ENCODE measurements around the gene EIF4G3.
A peak's percentile ranks its signal among the peaks of the same experiment; 100 is the strongest.
"Not testable (repeated sequence)": the region's sequence is repeated elsewhere in the genome, so short reads cannot be mapped to it uniquely, and the experiment has no call there.

EIF4G3 gene

GRCh38 chr1:21200767-21201166, 24.1 kb upstream of the EIF4G3 start:
- Histone ChIP-seq H3K9me3 (ENCODE audit: low read length) (no peaks in the 10 kb centered on the region), H3K4me3 (ENCODE audit: low read length) (no peak overlapping the region), H2AFZ (ENCODE audit: low read depth, low read length) (no peak overlapping the region), H3K36me3 (ENCODE audit: insufficient read depth, low read length) (no peaks in the 10 kb centered on the region), H3K27me3 (ENCODE audit: insufficient read depth, low read length) (no peaks in the 10 kb centered on the region), H3K4me1 (ENCODE audit: insufficient read depth, low read length) (peaks cover 5% of the 10 kb centered on the region)

GRCh38 chr1:21198929-21199328, 22.2 kb upstream of the EIF4G3 start:
- Histone ChIP-seq H3K36me3 (ENCODE audit: insufficient read depth, low read length) (no peaks in the 10 kb centered on the region), H3K9me3 (ENCODE audit: low read length) (no peaks in the 10 kb centered on the region), H3K4me3 (ENCODE audit: low read length) (no peak overlapping the region), H3K27me3 (ENCODE audit: insufficient read depth, low read length) (no peaks in the 10 kb centered on the region), H3K4me1 (ENCODE audit: insufficient read depth, low read length) (peaks cover 10% of the 10 kb centered on the region), H2AFZ (ENCODE audit: low read depth, low read length) (no peak overlapping the region)

GRCh38 chr1:21192871-21193270, 16.2 kb upstream of the EIF4G3 start:
- no peaks in the 10 kb centered on the region for H3K36me3 ChIP-seq (ENCODE audit: insufficient read depth, low read length)
- H3K9me3 ChIP-seq (ENCODE audit: low read length): no peaks in the 10 kb centered on the region
- H2AFZ ChIP-seq (ENCODE audit: low read depth, low read length): no peak overlapping the region
- H3K4me1 ChIP-seq (ENCODE audit: insufficient read depth, low read length): peaks cover 20% of the 10 kb centered on the region
- H3K4me3 ChIP-seq (ENCODE audit: low read length): no peak overlapping the region
- H3K27me3 ChIP-seq (ENCODE audit: insufficient read depth, low read length): no peaks in the 10 kb centered on the region

- Histone ChIP-seq H3K27me3 (ENCODE audit: insufficient read depth, low read length) (no peaks in the 10 kb centered on the region), H3K36me3 (ENCODE audit: insufficient read depth, low read length) (no peaks in the 10 kb centered on the region), H3K4me1 (ENCODE audit: insufficient read depth, low read length) (peaks cover 20% of the 10 kb centered on the region), H2AFZ (ENCODE audit: low read depth, low read length) (no peak overlapping the region), H3K4me3 (ENCODE audit: low read length) (no peak overlapping the region), H3K9me3 (ENCODE audit: low read length) (no peaks in the 10 kb centered on the region)
These were observed 15.6 kb upstream of the EIF4G3 start for GRCh38 chr1:21192284-21192683.

GRCh38 chr1:21190771-21191170, 14.1 kb upstream of the EIF4G3 start:
- peaks cover 20% of the 10 kb centered on the region for H3K4me1 ChIP-seq (ENCODE audit: insufficient read depth, low read length)
- H3K27me3 ChIP-seq (ENCODE audit: insufficient read depth, low read length); H3K9me3 ChIP-seq (ENCODE audit: low read length); H3K36me3 ChIP-seq (ENCODE audit: insufficient read depth, low read length); H2AFZ ChIP-seq (ENCODE audit: low read depth, low read length); H3K4me3 ChIP-seq (ENCODE audit: low read length): not testable (repeated sequence)

GRCh38 chr1:21189906-21190500, 13.3 kb upstream of the EIF4G3 start:
- no peak overlapping the region for H3K4me3 ChIP-seq (ENCODE audit: low read length)
- no peak overlapping the region for H2AFZ ChIP-seq (ENCODE audit: low read depth, low read length)
- H3K9me3 ChIP-seq (ENCODE audit: low read length): no peaks in the 10 kb centered on the region
- no peaks in the 10 kb centered on the region for H3K36me3 ChIP-seq (ENCODE audit: insufficient read depth, low read length)
- no peaks in the 10 kb centered on the region for H3K27me3 ChIP-seq (ENCODE audit: insufficient read depth, low read length)
- H3K4me1 ChIP-seq (ENCODE audit: insufficient read depth, low read length): peaks cover 20% of the 10 kb centered on the region

GRCh38 chr1:21189421-21189820, 12.7 kb upstream of the EIF4G3 start:
- Histone ChIP-seq H3K9me3 (ENCODE audit: low read length) (no peaks in the 10 kb centered on the region), H3K27me3 (ENCODE audit: insufficient read depth, low read length) (no peaks in the 10 kb centered on the region), H3K4me1 (ENCODE audit: insufficient read depth, low read length) (peaks cover 15% of the 10 kb centered on the region), H2AFZ (ENCODE audit: low read depth, low read length) (no peak overlapping the region), H3K36me3 (ENCODE audit: insufficient read depth, low read length) (no peaks in the 10 kb centered on the region), H3K4me3 (ENCODE audit: low read length) (no peak overlapping the region)

GRCh38 chr1:21188235-21188634, 11.5 kb upstream of the EIF4G3 start:
- Histone ChIP-seq H3K4me1 (ENCODE audit: insufficient read depth, low read length) (peaks cover 13% of the 10 kb centered on the region), H3K4me3 (ENCODE audit: low read length) (no peak overlapping the region), H2AFZ (ENCODE audit: low read depth, low read length) (no peak overlapping the region), H3K9me3 (ENCODE audit: low read length) (no peaks in the 10 kb centered on the region), H3K36me3 (ENCODE audit: insufficient read depth, low read length) (no peaks in the 10 kb centered on the region), H3K27me3 (ENCODE audit: insufficient read depth, low read length) (no peaks in the 10 kb centered on the region)

- Histone ChIP-seq H3K4me3 (ENCODE audit: low read length) (no peak overlapping the region), H3K4me1 (ENCODE audit: insufficient read depth, low read length) (no peaks in the 10 kb centered on the region), H2AFZ (ENCODE audit: low read depth, low read length) (no peak overlapping the region), H3K36me3 (ENCODE audit: insufficient read depth, low read length) (no peaks in the 10 kb centered on the region), H3K27me3 (ENCODE audit: insufficient read depth, low read length) (no peaks in the 10 kb centered on the region), H3K9me3 (ENCODE audit: low read length) (no peaks in the 10 kb centered on the region)
These were observed 8.6 kb upstream of the EIF4G3 start for GRCh38 chr1:21185221-21185731.

- H3K36me3 ChIP-seq (ENCODE audit: insufficient read depth, low read length): no peaks in the 10 kb centered on the region
These were observed 7.6 kb upstream of the EIF4G3 start for GRCh38 chr1:21184276-21184675.

GRCh38 chr1:21182181-21182731, 5.6 kb upstream of the EIF4G3 start:
- Histone ChIP-seq H3K9me3 (ENCODE audit: low read length) (no peaks in the 10 kb centered on the region), H3K4me1 (ENCODE audit: insufficient read depth, low read length) (peaks cover under 1% of the 10 kb centered on the region), H3K4me3 (ENCODE audit: low read length) (no peak overlapping the region), H2AFZ (ENCODE audit: low read depth, low read length) (no peak overlapping the region), H3K36me3 (ENCODE audit: insufficient read depth, low read length) (no peaks in the 10 kb centered on the region), H3K27me3 (ENCODE audit: insufficient read depth, low read length) (no peaks in the 10 kb centered on the region)

More at GRCh38 chr1:21184276-21184675, 7.6 kb upstream of the EIF4G3 start:
- Histone ChIP-seq H3K4me3 (ENCODE audit: low read length) (no peak overlapping the region), H2AFZ (ENCODE audit: low read depth, low read length) (no peak overlapping the region), H3K9me3 (ENCODE audit: low read length) (no peaks in the 10 kb centered on the region), H3K4me1 (ENCODE audit: insufficient read depth, low read length) (no peaks in the 10 kb centered on the region), H3K27me3 (ENCODE audit: insufficient read depth, low read length) (no peaks in the 10 kb centered on the region)

- not testable (repeated sequence) for H3K4me3 ChIP-seq (ENCODE audit: low read length); H2AFZ ChIP-seq (ENCODE audit: low read depth, low read length); H3K36me3 ChIP-seq (ENCODE audit: insufficient read depth, low read length); H3K9me3 ChIP-seq (ENCODE audit: low read length); H3K27me3 ChIP-seq (ENCODE audit: insufficient read depth, low read length)
- peaks cover 19% of the 10 kb centered on the region for H3K4me1 ChIP-seq (ENCODE audit: insufficient read depth, low read length)
These were observed 1.6 kb upstream of the EIF4G3 start for GRCh38 chr1:21178271-21178670.

- H3K4me1 ChIP-seq (ENCODE audit: insufficient read depth, low read length): peaks cover 19% of the 10 kb centered on the region
- no peaks in the 10 kb centered on the region for H3K27me3 ChIP-seq (ENCODE audit: insufficient read depth, low read length)
- peaks cover 14% of the 10 kb centered on the region for H3K36me3 ChIP-seq (ENCODE audit: insufficient read depth, low read length)
- peak overlapping the region; percentile 100 for H3K4me3 ChIP-seq (ENCODE audit: low read length)
- peak overlapping the region; percentile 52 for H2AFZ ChIP-seq (ENCODE audit: low read depth, low read length)
- H3K9me3 ChIP-seq (ENCODE audit: low read length): no peaks in the 10 kb centered on the region
These were observed 771 bp downstream of the EIF4G3 start for GRCh38 chr1:21175670-21176581.

Data from neuron (in vitro differentiated cells).